Smooth muscle cell of the brain vasculature (primary cell): Measurements from ENCODE around the gene UBXN11.

Experiments
- DNase-seq: peaks from one replicate; pipeline ENCODE4 v3.0.0-alpha.2; 2012; ENCODE audit warnings: low read depth, low spot score

The UBXN11 gene

GRCh38 chr1:26286064-26286416 is 20.4 kb downstream of the UBXN11 start:
- no peak for DNase-seq

GRCh38 chr1:26285366-26286063 is 20.9 kb downstream of the UBXN11 start:
- no peak for DNase-seq

- peak; percentile 47 for DNase-seq
These were observed 21.7 kb downstream of the UBXN11 start for GRCh38 chr1:26284597-26285347.

- no peak for DNase-seq
These were observed 22.4 kb downstream of the UBXN11 start for GRCh38 chr1:26283871-26284596.

- DNase-seq, result no peak
These were observed 23.1 kb downstream of the UBXN11 start for GRCh38 chr1:26283279-26283853.

- DNase-seq, result no peak
These were observed 24.0 kb downstream of the UBXN11 start for GRCh38 chr1:26282401-26282918.

GRCh38 chr1:26281971-26282370 is 24.5 kb downstream of the UBXN11 start:
- no peak for DNase-seq

GRCh38 chr1:26281091-26281958 is 25.1 kb downstream of the UBXN11 start:
- no peak for DNase-seq

GRCh38 chr1:26280333-26281042 is 25.9 kb downstream of the UBXN11 start:
- no peak for DNase-seq

- peak; percentile 33 for DNase-seq
These were observed 26.7 kb downstream of the UBXN11 start, which contains the start of gene SH3BGRL3 for GRCh38 chr1:26279456-26280332. SH3BGRL3 (plus strand) TSS chr1:26280086; CDS start chr1:26280156, 70 bp downstream.

GRCh38 chr1:26278724-26279455 is 27.5 kb downstream of the UBXN11 start:
- no peak for DNase-seq

GRCh38 chr1:26278303-26278702 is 28.1 kb downstream of the UBXN11 start:
- peak; percentile 54 for DNase-seq

GRCh38 chr1:26277719-26278118 is 28.7 kb downstream of the UBXN11 start:
- no peak for DNase-seq

- DNase-seq, result no peak
These were observed 29.2 kb downstream of the UBXN11 start for GRCh38 chr1:26277261-26277661.

GRCh38 chr1:26276432-26276838 is 30.0 kb downstream of the UBXN11 start:
- no peak for DNase-seq

GRCh38 chr1:26275580-26276431 is 30.6 kb downstream of the UBXN11 start:
- peak; percentile 73 for DNase-seq

- no peak for DNase-seq
These were observed 31.5 kb downstream of the UBXN11 start for GRCh38 chr1:26274801-26275425.
